ENCODE measurements around the gene TRIM9. TPM values are rescaled to one million over a fixed set of nuclear protein-coding genes. Genes with fewer than 3 reads are reported as not detected.

The TRIM9 gene
- total and polyA plus RNA-seq, 12 donors = 0.55 to 5.3 (median 2.0) TPM

DNA sequence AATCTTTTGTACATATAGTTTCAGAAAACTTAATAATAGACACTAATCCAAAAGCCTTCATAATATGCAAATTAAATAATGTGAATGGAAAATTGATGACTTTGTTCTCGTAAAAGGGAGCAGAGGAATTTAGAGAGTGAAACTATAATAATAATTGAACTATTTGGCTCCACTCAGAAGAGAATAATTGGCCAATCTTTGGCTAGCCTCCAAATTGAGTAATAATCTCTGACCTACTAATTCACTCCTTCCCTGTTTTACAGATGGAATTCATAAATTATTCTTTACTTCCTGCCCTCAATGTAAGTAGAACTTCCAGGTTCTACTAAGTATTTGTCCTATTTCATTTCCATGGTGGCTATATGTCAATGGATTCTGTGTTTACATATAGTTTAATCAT lies 15.8 kb downstream of the TRIM9 start:
- H3K27ac ChIP-seq = peak overlapping the region in 1 of 5 donors; percentile 1
- H3K4me1 ChIP-seq (replicated peaks in 1 of 2) = peaks cover 0 to 15% of the 10 kb centered on the region in 2 donors
- no peaks in the 10 kb centered on the region for H3K27me3 ChIP-seq
- H3K36me3 ChIP-seq (replicated peaks in 1 of 2) = no peaks in the 10 kb centered on the region
- 19 to 41% (median 39%) methylated on average over 1 of the region's 1 CpG for WGBS, 4 donors
- H3K9me3 ChIP-seq (replicated peaks in 1 of 3) = no peaks in the 10 kb centered on the region
- DNase-seq = no peak
- H3K4me3 ChIP-seq = no peak overlapping the region
- intact Hi-C loops (cut with DNase I) = no loop called here
- no peak for TF ChIP-seq POLR2A (IDR thresholded peaks at IDR 0.05)
- TF ChIP-seq, protein P1, sequence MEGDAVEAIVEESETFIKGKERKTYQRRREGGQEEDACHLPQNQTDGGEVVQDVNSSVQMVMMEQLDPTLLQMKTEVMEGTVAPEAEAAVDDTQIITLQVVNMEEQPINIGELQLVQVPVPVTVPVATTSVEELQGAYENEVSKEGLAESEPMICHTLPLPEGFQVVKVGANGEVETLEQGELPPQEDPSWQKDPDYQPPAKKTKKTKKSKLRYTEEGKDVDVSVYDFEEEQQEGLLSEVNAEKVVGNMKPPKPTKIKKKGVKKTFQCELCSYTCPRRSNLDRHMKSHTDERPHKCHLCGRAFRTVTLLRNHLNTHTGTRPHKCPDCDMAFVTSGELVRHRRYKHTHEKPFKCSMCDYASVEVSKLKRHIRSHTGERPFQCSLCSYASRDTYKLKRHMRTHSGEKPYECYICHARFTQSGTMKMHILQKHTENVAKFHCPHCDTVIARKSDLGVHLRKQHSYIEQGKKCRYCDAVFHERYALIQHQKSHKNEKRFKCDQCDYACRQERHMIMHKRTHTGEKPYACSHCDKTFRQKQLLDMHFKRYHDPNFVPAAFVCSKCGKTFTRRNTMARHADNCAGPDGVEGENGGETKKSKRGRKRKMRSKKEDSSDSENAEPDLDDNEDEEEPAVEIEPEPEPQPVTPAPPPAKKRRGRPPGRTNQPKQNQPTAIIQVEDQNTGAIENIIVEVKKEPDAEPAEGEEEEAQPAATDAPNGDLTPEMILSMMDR (IDR thresholded peaks at IDR 0.05) = no peak

DNA sequence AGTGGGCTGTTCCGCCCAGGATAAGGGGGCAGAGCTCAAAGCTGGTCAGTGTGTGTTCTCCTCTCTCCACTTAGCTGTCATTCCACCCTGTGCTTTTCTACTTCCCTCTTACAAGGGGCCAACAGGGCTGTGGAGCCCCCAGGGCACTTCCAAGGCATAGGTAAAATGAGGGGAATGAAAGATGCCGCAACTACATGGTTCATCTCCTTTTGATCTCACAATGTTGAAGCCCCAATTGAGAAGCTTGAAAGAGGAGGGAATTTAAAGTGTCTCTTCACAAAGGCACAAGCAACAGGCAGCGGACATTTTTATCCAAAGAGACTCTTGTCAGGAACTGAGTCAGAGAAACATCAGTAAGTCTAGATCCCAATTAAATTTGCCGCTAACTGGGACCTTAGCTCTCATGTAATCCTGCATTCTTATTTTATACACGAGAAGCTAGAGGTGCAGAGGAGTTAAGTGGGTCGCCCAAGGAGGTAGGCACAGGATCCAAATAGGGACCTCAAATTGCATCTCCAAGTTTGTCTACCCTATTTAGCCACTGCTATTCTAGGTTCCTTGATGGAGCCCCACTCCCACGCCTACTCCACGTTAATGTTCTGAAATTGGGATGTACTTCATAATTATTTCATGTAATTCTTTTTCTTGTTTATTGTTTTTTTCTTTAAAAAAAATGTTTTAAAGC lies 20.1 kb downstream of the TRIM9 start:
- peaks cover 0 to 13% of the 10 kb centered on the region in 2 donors for H3K4me1 ChIP-seq (replicated peaks in 1 of 2)
- no peak for DNase-seq
- H3K9me3 ChIP-seq (replicated peaks in 1 of 3) = no peaks in the 10 kb centered on the region
- H3K4me3 ChIP-seq = no peak overlapping the region
- no peak overlapping the region for H3K27ac ChIP-seq
- TF ChIP-seq POLR2A (IDR thresholded peaks at IDR 0.05) = no peak
- TF ChIP-seq, protein P1 (IDR thresholded peaks at IDR 0.05) = no peak
- no peaks in the 10 kb centered on the region for H3K36me3 ChIP-seq (replicated peaks in 1 of 2)
- intact Hi-C loops (cut with DNase I) = no loop called here
- 87 to 95% (median 90%) methylated on average over 8 of the region's 8 CpGs for WGBS, 4 donors
- no peaks in the 10 kb centered on the region for H3K27me3 ChIP-seq

DNA sequence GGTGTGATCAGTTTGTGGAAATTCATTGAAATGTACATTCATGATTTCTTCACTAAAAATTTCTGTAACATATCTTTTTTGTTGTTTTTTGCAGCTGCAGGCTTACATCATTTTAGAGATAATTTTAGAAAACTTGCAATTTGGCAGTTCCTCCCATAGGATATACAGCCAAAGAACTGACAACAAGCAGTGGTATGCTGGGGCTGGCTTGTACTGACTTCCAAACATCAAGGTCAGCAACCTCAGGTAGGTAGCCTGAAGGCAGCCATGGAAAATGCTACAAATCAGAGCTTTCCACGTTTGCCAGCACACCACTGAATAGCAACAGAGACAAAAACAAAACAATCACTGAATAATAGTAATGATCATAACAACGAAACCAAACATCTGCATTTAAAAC lies 21.2 kb downstream of the TRIM9 start:
- H3K27me3 ChIP-seq = no peaks in the 10 kb centered on the region
- H3K9me3 ChIP-seq (replicated peaks in 1 of 3) = no peaks in the 10 kb centered on the region
- 46 to 63% (median 52%) methylated on average over 2 of the region's 2 CpGs for WGBS, 4 donors
- H3K36me3 ChIP-seq (replicated peaks in 1 of 2) = no peaks in the 10 kb centered on the region
- H3K4me1 ChIP-seq (replicated peaks in 1 of 2) = peaks cover 0 to 3% of the 10 kb centered on the region in 2 donors
- H3K4me3 ChIP-seq = no peak overlapping the region
- intact Hi-C loops (cut with DNase I) = no loop called here
- TF ChIP-seq POLR2A (IDR thresholded peaks at IDR 0.05) = no peak
- TF ChIP-seq, protein P1 (IDR thresholded peaks at IDR 0.05) = no peak
- H3K27ac ChIP-seq = no peak overlapping the region
- DNase-seq = peak in 1 of 7 donors; percentile 26

DNA sequence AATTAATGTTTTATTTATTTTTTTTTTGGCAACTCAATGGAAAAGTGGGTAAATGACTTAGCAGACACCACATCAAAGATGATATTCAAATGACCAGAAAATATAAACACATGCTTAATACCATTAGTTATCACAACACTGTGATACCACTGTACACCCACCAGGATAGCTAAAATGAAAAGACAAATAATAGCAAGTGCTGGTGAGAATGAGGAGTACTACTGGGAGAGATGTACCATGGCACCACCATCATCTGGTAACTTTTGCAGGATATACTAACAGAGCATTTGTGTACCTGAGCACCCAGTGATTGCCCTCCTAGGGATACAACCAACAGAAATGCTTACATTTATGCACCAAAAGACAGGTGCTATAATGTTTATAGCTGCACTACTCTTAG lies 21.9 kb downstream of the TRIM9 start:
- no peaks in the 10 kb centered on the region for H3K4me1 ChIP-seq (replicated peaks in 1 of 2)
- TF ChIP-seq, protein P1 (IDR thresholded peaks at IDR 0.05) = no peak
- no peak for TF ChIP-seq POLR2A (IDR thresholded peaks at IDR 0.05)
- H3K36me3 ChIP-seq (replicated peaks in 1 of 2) = no peaks in the 10 kb centered on the region
- H3K4me3 ChIP-seq = no peak overlapping the region
- H3K27ac ChIP-seq = no peak overlapping the region
- H3K27me3 ChIP-seq = no peaks in the 10 kb centered on the region
- intact Hi-C loops (cut with DNase I) = no loop called here
- no peak for DNase-seq
- no peaks in the 10 kb centered on the region for H3K9me3 ChIP-seq (replicated peaks in 1 of 3)
